Measurements from ENCODE around the gene B4GALT6.

Gene B4GALT6

DNA sequence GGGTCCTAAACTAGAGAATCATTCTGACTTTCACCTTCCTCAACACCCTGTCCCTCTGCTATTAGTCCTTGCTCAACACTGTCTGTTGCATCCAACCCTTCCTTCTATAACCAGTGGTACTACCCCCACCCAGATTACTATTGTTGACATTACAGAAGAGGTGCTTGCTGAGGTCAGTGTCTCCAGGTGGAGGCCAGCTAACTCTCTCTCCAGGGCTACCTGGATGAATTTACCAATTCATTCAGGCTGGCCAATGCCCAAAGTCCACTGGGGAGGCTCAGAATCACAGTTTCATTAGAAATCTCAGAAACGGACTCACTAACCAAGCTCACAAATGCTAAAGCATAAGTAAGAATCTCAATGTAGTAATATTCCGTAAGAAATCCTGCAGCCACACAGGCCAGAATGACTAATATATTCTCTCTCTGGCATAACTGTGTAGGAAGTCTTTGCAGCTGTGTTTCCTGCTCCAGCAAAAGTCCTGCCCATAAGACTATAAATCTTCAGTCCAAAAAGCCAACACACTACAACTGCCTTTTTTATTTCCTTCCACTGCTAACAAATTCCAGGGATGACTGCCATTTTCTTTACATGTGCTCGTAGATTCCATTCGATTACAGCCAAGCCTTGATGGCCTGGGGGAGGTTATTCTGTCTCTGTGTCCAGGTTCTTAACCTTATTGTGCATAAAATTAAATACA is 102.7 kb downstream of the B4GALT6 start:
- TF ChIP-seq POLR2A (IDR thresholded peaks at IDR 0.05; ENCODE audit: low read depth, low read length) = no peak
- TF ChIP-seq TAF1 (IDR thresholded peaks at IDR 0.05; ENCODE audit: borderline replicate concordance, low read depth, low read length) = no peak
- TF ChIP-seq POLR2AphosphoS5 (IDR thresholded peaks at IDR 0.05; ENCODE audit: low read depth, low read length) = no peak
- DNase-seq (ENCODE audit: insufficient read length) (no peak), FAIRE-seq (no peak)

DNA sequence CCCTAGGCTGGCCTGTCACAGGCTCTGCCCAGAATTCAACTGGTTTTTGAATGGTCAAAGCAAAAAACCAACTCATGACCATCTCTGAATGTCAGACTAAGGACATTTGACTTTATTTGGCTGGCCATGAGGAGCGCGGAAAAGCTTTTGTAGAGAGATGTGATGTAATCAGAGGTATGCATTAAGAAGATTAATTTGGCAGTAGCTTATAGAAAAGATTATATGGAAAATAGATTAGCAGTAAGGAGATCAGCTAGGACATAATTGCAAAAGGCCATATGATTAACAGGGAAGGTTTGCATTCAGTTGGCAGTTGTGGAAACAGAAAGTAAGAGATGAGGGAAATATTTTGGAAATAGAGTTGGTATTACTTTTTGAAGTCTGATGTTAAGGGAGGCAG is 105.0 kb downstream of the B4GALT6 start:
- no peak for TF ChIP-seq POLR2AphosphoS5 (IDR thresholded peaks at IDR 0.05; ENCODE audit: low read depth, low read length)
- no peak for TF ChIP-seq TAF1 (IDR thresholded peaks at IDR 0.05; ENCODE audit: borderline replicate concordance, low read depth, low read length)
- no peak for TF ChIP-seq POLR2A (IDR thresholded peaks at IDR 0.05; ENCODE audit: low read depth, low read length)
- no peak for DNase-seq (ENCODE audit: insufficient read length)
- no peak for FAIRE-seq

DNA sequence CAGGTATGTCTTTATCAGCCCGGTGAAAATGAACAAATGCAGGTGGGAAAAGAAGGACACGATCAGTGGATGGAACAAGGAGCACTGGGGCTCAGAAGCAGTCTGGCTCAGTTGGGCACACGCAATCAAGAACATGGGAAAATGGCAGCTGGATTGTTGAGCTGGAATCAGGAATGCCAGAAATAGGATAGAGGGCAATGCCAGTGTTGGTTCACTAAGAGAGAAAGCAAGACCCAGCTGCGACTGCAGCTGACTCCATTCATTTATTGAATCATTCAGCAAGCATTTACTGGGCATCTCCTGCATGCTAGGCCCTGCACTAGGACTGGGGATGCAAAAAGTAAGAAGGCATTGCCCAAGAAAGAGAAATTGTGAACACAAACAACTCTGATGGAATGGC is 106.3 kb downstream of the B4GALT6 start:
- DNase-seq (ENCODE audit: insufficient read length) = no peak
- FAIRE-seq = peak; percentile 9
- no peak for TF ChIP-seq TAF1 (IDR thresholded peaks at IDR 0.05; ENCODE audit: borderline replicate concordance, low read depth, low read length)
- no peak for TF ChIP-seq POLR2AphosphoS5 (IDR thresholded peaks at IDR 0.05; ENCODE audit: low read depth, low read length)
- TF ChIP-seq POLR2A (IDR thresholded peaks at IDR 0.05; ENCODE audit: low read depth, low read length) = no peak

DNA sequence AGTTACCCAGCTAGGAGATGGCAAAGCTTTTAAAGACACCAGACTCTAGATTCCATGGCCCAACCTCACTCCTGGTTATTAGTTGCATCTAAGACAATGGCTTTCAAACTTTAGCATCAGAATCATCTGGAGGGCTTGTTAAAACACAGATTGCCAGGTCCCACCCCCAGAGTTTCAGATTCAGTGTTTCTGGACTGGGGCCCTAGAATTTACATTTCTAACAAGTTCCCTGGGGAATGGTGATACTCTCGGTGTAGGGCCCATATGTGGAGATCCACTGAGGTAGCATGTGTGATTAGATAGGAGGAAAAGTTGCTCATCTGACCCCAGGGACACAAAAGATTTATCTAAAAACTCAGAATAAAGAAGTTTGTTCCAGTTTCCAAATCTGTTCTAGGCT is 107.2 kb downstream of the B4GALT6 start:
- peak; percentile 79 for FAIRE-seq
- TF ChIP-seq POLR2A (IDR thresholded peaks at IDR 0.05; ENCODE audit: low read depth, low read length) (no peak), POLR2AphosphoS5 (IDR thresholded peaks at IDR 0.05; ENCODE audit: low read depth, low read length) (no peak)

DNA sequence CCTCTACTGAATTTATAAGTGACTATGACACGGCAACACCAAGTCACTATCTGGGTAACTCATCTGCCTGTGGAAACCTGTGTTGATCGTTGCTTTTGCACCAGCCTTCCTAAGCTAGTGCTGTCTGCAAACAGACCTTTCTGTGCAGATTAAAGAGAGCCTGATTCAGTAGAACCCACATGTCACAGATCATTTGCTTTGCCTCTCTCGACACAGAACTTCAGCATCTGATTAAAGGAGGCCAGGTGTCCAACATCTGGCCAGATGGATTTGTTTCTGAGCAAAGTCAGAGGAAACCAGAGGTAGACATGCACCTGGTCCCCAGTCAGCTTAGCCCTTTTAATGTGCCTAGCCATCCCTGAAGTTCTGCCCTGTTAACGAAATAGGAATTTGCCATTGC is 107.7 kb downstream of the B4GALT6 start:
- DNase-seq (ENCODE audit: insufficient read length) = no peak
- no peak for TF ChIP-seq POLR2AphosphoS5 (IDR thresholded peaks at IDR 0.05; ENCODE audit: low read depth, low read length)
- FAIRE-seq = no peak

More for the DNA sequence above, 107.2 kb downstream of the B4GALT6 start:
- DNase-seq (ENCODE audit: insufficient read length) = no peak

DNA sequence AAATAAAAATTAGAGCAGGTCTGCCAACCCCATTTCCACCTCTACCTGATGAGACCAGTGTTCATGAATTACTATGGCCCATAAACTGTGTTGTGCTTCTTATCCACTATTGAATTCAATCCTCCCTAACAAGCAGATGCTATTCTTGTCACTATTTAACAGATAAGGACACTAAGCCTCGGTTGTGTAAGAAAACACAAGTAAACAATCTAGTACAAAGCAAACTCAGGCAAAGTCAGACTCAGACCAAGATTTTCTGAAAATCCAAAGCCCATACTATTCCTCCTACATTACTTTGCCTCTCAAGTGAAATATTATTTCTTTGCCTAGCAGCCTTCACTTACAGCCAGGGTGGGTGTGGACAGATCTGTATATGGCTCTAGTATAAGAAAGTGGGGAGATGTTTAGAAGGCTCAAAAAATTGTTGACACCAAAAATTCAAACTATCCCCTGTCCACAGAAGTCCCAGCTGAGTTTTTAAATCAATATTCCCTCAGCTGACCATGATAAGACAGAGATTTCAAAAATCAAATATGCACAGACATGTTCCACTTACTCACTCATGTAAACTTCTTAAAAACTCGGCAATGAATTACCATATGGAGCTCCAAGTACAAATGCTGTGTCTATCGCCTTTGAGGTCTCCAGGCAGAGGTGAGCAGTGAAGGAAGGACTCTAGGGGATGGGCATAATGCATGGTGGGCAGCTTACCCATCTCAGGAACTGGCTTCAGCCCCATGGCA is 108.7 kb downstream of the B4GALT6 start:
- no peak for FAIRE-seq

DNA sequence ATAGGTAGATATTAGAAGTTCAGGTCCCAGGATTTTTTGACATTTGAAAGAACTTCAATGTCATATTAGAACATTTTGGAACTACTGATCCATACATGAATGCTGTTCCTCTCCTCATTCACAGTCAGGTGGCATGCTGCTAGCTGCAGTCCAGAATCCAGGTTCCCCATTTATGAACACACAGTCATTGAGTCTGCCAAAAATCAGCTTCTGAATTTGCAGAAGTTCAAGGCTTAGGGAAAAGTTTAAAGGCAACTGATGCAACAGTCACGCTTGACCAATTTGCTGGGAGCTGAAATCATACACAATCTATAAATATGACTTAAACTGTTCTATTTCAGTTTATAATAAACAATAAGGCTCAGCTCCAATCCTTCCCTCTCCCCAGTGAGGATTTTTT is 110.0 kb downstream of the B4GALT6 start:
- DNase-seq (ENCODE audit: insufficient read length) = no peak
- FAIRE-seq = no peak
- TF ChIP-seq TAF1 (IDR thresholded peaks at IDR 0.05; ENCODE audit: borderline replicate concordance, low read depth, low read length) (no peak), POLR2AphosphoS5 (IDR thresholded peaks at IDR 0.05; ENCODE audit: low read depth, low read length) (no peak), POLR2A (IDR thresholded peaks at IDR 0.05; ENCODE audit: low read depth, low read length) (no peak)

More for the DNA sequence above, 108.7 kb downstream of the B4GALT6 start:
- DNase-seq (ENCODE audit: insufficient read length) = no peak
- TF ChIP-seq POLR2AphosphoS5 (IDR thresholded peaks at IDR 0.05; ENCODE audit: low read depth, low read length) (no peak), POLR2A (IDR thresholded peaks at IDR 0.05; ENCODE audit: low read depth, low read length) (no peak), TAF1 (IDR thresholded peaks at IDR 0.05; ENCODE audit: borderline replicate concordance, low read depth, low read length) (no peak)

All from GM12892 (cell line).